ENCODE data around the gene VPS9D1.
A peak's percentile ranks its signal among the peaks of the same experiment; 100 is the strongest.
"Not testable (repeated sequence)": the region's sequence is repeated elsewhere in the genome, so short reads cannot be mapped to it uniquely, and the experiment has no call there.

VPS9D1 gene

DNA sequence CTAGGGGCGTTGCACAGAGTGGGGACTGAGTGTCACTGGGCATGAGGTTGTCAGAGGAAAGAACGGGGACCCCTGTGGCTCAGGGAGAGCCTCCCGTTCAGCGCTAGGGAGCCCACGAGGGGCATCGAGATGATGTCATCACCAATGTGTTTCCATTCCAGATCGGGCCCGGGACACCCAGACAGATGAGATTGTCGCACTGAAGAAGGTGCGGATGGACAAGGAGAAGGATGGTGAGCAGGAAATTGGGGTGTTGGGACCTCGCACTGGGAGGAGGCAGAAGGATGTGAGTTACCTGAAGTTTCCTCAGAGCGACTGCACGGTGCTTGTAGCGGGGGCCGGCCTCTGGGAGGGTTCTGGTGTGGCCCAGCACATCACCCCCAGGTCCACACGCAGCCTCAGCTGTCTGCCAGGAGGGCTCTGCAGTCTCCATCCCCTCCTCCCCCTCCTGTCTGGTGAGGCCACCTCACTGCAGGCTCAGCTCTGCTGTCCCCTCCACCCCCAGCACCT lies 30.3 kb downstream of the VPS9D1 start:
- TF ChIP-seq, protein P1, sequence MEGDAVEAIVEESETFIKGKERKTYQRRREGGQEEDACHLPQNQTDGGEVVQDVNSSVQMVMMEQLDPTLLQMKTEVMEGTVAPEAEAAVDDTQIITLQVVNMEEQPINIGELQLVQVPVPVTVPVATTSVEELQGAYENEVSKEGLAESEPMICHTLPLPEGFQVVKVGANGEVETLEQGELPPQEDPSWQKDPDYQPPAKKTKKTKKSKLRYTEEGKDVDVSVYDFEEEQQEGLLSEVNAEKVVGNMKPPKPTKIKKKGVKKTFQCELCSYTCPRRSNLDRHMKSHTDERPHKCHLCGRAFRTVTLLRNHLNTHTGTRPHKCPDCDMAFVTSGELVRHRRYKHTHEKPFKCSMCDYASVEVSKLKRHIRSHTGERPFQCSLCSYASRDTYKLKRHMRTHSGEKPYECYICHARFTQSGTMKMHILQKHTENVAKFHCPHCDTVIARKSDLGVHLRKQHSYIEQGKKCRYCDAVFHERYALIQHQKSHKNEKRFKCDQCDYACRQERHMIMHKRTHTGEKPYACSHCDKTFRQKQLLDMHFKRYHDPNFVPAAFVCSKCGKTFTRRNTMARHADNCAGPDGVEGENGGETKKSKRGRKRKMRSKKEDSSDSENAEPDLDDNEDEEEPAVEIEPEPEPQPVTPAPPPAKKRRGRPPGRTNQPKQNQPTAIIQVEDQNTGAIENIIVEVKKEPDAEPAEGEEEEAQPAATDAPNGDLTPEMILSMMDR (IDR thresholded peaks at IDR 0.05; ENCODE audit: low read depth, low read length): no peak
- no peak overlapping the region for H3K4me3 ChIP-seq (ENCODE audit: low read depth, low read length)

DNA sequence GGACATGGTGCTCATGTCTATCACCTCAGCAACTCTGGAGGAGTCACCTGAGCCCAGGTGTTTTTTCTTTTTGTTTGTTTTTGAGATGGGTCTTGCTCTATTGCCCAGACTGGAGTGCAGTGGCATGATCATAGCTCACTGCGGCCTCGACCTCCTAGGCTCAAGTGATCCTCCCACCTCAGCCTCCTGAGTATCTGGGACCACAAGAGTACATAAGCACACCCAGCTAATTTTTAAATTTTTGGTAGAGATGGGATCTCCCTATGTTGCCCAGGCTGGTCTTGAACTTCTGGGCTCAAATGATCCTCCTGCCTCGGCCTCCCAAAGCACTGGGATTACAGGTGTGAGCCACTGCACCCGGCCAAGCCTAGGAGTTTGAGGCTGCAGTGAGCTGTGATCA lies 31.1 kb downstream of the VPS9D1 start:
- H3K4me3 ChIP-seq (ENCODE audit: low read depth, low read length): not testable (repeated sequence)

DNA sequence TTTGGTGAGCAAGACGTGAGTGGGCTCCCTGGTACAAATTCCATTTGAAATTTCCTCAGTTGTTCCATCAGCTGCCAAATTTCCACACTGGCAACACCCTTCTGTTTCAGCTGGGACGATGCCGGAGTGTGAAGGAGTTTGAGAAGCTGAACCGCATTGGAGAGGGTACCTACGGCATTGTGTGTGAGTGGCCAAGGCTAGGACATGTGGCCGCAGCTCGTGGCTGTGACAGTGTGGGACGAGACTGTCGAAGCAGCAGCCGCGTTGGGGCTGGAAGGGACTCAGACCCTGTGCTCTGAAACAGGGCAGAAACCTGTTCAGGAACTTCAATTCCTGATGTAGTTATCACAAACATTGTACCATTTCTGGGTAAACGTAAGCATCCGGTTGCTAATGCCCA lies 31.6 kb downstream of the VPS9D1 start:
- TF ChIP-seq, protein P1 (IDR thresholded peaks at IDR 0.05; ENCODE audit: low read depth, low read length): no peak

DNA sequence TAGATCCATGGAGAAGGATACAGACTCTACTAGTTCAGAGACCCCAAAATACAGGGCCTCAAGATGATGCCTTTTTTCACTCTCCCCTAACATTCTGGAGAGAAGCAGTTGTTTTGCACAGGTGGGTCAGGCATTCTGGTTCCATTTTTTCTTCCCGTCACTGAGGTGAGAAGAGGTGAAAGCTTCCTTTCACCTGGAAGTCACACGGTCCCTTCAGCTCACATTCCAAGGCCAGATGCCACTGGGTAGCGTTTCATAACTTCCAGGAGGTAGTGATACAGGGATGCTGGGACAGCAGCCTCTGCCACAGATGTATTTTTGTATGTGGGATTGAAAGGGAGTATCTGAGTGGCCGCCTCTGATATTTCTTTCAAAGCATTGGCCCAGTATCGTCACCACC lies 32.3 kb downstream of the VPS9D1 start:
- TF ChIP-seq, protein P1 (IDR thresholded peaks at IDR 0.05; ENCODE audit: low read depth, low read length): no peak
- H3K4me3 ChIP-seq (ENCODE audit: low read depth, low read length): no peak overlapping the region

More for the DNA sequence above, 31.6 kb downstream of the VPS9D1 start:
- no peak overlapping the region for H3K4me3 ChIP-seq (ENCODE audit: low read depth, low read length)

DNA sequence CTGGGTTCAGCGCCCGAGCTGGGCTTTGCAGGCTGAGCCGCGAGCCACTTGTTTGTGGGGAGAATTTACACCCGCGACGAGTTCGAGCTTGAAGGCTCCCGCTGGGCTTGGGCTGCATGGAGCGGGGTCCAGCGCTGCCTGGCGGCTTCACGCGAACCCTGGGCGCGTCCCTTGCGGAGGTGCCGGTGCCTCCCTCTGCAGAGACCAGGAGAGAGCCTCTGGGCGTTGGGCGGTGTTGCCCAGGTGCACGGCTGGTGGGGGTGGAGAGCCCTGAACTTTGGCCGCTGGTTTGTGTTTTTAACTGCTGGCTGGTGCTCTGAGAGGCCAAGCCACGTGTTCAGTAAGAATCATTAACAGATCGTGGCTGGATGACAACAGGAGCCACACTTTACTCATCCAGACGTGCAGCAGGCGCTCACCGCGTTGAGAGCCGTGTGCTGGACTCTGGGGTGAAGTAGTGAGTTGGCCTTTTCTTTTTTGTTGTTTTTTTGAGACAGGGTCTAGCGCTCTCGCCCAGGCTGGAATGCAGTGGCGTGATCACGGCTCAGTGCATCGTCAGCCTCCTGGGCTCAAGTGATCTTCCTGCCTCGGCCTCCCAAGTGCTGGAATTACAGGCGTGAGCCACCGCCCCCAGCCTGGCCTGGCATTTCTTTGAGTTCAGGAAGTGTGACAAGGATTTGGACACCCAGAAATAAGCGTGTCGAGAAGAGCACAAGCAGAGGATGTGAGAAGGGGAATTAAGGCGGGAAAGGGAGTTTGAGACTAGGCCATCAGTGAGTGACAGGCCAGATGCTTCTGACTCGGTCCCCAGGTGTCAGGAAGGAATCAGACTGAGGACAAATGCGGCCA lies 33.4 kb downstream of the VPS9D1 start:
- peak overlapping the region; percentile 82 for H3K4me3 ChIP-seq (ENCODE audit: low read depth, low read length)
- TF ChIP-seq, protein P1 (IDR thresholded peaks at IDR 0.05; ENCODE audit: low read depth, low read length): no peak

DNA sequence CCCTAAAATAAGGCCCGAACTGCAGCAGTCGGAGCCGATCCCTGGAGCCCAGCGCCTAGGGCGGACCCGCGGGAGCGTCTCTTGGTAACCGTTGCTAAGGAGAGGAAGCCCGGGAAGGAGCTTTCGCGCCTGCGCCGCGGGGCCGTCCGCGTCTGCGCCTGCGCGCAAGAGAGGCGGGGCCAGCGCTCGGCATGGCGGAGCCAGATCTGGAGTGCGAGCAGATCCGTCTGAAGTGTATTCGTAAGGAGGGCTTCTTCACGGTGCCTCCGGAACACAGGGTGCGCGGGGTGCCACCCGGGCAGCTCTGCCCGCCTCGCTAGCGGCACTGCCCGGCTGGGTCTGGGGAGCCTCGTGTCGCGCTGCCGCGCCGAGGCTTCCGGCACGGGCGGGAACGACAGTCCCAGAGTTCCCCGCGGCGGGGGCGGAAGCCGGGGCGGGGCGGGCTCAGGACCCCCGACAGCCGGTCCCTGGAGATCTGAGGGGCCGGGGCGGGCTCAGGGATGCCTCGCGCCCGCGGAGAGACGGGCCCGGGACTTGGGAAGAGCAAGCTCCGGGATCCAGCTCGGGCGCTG lies 34.1 kb downstream of the VPS9D1 start, which contains the start of gene CDK10:
Gene CDK10 (plus strand): TSS at position 170 of the 572 bp plus-strand sequence. CDS start 22 bp downstream, at position 192.
- TF ChIP-seq, protein P1 (IDR thresholded peaks at IDR 0.05; ENCODE audit: low read depth, low read length): no peak
- H3K4me3 ChIP-seq (ENCODE audit: low read depth, low read length): peak within 1 kb of the TSS; percentile 82

DNA sequence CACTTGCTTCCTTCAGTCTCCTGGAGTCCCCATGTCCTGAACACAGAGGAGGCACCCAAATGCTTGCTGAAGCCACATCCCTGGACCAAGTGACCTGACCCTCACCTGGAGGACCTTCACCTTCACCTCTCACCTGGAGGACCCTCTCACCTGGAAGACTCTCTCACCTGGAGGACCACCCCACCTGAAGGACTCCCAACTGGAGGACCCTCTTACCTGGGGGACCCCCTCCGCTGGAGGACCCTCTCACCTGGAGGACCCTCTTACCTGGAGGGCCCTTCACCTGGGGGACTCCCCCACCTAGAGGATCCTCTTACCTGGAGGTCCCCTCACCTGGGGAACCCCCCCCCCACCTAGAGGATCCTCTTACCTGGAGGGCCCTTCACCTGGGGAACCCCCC lies 34.8 kb downstream of the VPS9D1 start:
- TF ChIP-seq, protein P1 (IDR thresholded peaks at IDR 0.05; ENCODE audit: low read depth, low read length): no peak
- H3K4me3 ChIP-seq (ENCODE audit: low read depth, low read length): no peak overlapping the region

Data from WI38 (cell line).